Measurements from ENCODE around the gene DUS1L.

The DUS1L gene

DNA sequence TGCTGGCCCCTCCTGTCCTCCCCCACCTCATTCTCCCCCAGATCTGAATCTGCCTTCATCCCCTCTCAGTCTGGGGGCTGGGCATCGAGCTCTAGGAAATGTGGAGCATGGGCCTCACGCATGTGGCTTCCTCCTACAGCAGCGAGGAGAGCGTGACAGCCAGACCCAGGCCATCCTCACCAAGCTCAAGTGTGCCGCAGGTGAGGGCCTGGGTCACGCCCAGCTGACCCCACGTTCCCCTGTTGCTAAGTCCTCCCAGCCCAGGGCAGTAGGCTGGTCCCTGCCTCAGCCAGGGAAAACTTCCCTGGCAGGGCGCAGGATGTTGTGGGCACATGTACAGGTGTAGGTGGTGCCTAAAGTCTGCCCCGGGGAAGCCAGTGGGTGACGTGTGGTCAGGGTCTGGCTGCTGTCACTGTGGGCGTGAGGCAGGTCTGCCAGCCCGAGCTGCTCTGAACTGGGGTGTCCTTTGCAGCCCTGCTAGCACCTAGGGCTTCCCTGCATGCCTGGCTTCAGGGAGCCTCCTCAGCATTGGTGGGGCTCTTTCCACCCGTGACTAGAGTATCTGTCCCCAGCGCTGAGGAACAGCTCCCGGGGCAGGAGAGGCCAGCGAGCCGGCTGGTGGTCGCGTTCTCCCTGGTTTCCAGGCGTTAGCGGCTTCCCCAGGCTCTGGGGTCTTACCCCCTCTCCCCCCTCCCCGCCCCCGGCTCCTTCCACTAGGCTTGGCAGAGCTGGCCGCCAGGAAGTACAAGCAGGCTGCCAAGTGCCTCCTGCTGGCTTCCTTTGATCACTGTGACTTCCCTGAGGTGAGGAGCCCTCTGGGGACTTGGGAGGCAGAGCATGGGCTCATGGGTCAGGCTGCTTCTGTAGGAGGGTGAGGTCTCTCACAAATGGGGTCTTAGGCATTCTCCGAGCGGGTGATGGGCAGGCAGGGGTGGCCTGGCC is 10.3 kb downstream of the DUS1L start:
- no peak for DNase-seq (ENCODE audit: low spot score)

DNA sequence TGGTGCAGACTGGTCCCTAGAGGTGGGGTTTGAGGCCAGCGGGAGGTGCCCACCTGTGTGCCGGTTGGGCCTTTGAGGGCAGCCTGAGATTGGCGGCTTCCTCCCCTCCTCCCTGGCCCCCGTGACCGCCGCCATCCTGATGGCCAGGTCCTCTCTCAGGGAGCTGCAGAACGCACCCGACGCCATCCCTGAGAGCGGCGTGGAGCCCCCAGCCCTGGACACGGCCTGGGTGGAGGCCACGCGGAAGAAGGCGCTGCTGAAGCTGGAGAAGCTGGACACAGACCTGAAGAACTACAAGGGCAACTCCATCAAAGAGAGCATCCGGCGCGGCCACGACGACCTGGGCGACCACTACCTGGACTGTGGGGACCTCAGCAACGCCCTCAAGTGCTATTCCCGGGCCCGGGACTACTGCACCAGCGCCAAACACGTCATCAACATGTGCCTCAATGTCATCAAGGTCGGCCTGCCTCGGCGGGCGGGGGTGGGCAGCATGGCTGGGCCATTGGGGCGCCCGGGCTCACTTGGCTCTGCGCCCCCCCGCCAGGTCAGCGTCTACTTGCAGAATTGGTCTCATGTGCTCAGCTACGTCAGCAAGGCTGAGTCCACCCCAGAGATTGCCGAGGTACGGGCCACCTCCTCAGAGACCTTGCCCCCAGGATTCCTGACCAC is 11.1 kb downstream of the DUS1L start:
- DNase-seq (ENCODE audit: low spot score), result no peak

DNA sequence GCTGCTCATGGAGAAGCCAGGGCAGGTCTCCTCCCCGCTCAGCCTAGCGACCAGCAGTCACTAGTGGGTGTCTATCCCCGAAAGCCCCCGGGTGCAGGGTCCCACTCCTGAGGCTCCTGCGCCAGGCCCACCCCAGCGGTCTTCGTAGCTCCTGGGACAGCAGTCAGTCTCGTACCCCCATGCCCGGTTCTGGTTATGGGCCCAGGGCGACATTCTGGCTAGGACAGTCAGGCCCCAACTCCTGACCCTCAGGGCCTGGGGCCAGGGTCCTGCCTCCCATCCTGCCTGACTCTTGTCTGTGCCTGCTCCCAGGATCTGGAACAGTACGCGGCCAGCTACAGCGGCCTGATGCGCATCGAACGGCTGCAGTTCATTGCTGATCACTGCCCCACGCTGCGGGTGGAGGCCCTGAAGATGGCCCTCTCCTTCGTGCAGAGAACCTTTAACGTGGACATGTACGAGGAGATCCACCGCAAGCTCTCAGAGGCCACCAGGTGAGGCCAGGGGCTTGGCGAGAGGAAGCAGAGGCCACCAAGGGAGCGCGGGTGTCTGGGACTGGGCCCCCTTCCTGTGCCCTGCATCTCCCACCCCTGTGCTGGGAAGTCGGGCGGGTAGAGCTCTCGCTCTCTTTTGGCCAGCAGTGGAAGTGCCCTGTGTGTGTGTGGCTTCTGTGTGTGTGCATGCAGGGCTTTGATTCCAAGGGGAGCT is 11.9 kb downstream of the DUS1L start:
- DNase-seq (ENCODE audit: low spot score), result no peak

DNA sequence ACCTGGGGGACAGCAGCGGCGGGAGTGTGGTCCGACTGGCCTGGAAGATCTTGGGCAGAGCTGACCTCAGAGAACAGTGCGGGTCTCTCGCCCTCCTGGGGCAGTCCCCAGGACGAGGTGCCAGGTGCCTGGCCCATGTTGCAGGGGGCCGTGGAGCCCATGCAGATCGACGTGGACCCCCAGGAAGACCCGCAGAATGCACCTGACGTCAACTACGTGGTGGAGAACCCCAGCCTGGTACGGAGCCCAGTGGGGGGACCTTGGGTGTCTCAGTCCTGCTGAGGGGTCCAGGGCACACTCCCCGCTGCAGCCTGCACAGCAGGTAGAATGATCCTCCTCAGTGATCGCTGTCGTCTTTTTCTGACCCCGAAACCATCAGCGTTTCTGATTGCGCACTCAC is 12.5 kb downstream of the DUS1L start:
- no peak for DNase-seq (ENCODE audit: low spot score)

DNA sequence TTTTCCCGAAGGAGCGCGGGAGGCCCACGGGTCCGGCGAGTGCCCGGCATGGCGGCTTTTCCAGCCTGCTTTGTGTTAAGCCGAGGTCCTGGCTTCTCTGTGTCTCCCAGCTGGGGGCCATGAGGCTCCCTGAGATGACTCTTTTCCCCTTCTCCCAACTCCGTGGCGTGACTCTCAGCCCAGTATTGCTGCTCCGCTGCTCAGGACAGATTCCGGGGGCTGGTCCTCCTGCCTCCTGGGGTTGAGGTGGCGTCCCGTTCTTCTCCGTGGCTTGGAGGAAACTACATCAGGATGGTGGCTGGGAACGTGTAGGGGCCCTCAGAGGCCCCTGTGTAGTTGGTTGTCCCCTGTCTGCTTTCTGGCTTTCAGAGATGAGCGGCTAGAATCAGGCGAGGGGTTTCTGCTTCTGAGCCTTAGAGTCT is 13.0 kb downstream of the DUS1L start:
- DNase-seq (ENCODE audit: low spot score), result no peak

DNA sequence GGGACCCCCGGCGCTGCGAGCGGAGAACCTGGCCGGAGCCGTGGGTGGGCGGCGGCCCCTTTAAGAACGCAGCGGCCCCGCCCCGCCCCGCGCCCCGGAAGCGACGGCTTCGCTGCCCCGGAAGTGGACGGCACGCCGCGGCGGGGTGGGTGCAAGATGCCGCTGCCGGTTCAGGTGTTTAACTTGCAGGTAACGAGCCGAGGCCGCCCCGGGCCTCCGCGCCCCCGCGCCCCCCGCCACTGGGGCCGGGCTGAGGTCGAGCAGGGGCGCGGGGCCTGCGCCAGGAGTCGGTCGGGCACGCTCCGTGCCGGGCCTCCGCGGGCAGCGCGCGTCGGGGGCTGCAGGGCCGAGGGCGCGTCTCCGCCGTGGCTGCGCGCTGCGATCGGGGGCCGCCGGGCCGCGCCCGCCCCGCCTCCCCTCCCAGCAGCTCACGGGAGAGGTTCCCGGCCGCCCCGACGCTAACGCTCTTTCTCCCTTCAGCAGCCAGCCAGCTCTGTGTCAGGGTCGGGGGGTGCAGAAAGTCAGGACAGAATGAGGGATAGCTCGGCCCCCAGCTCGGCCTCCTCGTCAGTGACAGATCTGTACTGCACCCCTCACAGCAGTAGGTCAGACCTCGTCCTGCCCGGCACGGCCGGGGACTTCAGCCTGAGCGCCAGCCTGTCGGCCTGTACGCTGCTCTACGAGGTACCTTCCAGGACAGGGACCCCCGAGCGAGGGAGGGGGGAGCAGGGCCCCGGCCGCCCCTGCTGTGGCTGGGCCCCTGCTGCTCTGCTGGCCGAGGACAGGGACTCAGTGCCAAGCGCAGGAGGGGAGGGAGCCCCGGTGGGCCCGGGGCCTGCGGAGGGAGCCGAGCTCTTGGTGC is 13.6 kb downstream of the DUS1L start, which contains the start of the genes GPS1 and RFNG:
TSS of gene GPS1 (plus strand) at position 123 of the 862 bp plus-strand sequence. CDS start at position 157, 34 bp downstream.
TSS of gene RFNG (minus strand) at position 36 of the 862 bp plus-strand sequence. CDS start 45 bp downstream, outside the sequence.
- peak; percentile 88 for DNase-seq (ENCODE audit: low spot score)

DNA sequence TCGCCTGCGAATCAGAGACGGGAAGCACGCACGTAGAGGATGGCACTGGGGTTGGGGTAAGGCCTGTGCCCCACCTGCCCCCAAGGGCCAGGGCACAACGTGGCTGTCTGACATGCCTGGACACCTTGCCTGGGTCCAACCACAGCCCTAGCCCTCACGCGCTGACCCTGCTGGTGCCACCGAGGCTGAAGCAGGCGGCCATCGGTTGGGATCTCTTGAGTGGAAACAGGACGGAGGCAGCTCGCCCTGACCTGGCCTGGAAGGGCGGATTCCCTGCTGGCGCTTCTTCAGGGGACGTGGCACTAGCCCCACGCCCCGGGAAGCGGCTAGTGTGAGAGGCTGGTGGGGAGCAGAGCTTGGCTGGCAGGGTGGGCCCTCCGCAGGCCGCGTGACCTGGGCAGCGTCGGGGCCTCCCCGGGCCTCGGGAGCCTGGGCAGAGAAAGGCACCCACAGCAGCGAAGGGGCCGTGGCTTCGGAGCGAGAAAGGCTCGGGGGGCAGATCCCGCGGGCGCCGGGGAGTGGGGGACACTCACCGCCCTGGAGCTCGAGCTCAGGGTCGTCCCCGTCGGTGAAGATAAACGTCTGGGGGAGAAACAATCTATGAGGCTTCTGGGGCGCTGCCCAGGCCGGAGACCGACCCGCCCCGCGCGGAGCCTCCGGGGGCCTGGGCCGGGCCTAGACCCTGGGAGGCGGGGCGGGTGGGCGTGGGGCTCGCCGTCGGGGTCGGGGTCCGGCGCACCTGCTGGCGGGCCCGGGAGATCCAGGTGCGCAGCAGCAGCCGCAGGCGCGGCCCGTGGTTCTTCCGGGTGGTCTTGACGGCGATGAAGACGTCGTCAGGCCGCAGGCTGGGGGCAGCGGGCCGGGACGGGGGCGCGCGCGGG is 14.6 kb downstream of the DUS1L start:
- DNase-seq (ENCODE audit: low spot score), result no peak

DNA sequence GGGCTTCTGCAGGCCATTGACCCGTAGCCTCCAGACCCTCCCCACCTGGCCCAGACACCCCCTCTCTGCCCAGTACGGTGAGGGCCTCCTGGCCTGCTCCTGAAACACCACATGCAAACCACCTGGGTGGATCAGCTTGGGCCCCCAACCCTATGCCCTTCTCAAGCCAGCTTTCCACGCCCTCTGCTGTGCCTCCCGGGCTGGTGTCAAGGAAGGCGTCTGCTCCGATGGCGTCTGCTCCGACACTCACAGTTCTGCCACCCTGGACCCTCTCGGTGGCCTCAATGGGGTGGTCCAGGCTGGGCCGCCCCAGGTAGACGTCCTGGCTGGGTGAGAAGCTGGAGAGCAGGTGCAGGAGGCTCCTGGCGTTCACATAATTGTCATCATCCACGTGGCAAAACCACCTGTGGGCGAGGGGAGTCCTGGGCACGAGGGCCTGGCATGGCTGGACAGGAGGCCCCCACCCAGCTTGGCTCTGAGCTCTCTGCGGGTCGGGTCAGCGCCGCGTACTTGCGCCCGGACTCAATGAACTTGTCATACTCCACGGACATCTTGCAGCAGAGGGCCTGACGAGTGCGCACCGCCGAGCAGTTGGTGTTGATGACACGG is 15.3 kb downstream of the DUS1L start:
- DNase-seq (ENCODE audit: low spot score), result no peak

DNA sequence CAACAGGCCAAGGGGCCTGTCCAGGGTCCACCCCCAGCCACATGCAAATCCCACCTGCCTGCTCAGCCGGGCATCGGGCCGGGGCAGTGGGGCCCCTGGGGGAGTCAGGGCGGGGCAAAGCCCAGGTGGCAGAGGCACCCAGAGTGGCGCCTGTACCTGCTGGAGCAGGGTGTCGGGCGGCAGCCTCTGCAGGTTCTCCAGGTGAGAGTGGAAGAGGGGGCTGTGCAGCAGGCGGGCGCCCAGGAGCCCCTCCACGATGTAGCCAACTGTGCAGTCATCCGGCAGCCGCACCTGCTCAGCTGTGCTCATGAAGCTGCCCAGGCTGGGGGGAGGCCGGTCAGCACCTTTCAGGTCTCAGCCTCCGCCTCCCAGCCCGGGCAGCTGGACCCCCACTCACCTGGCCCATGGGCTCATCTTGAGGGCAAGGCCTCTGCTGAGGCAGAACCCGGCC is 16.1 kb downstream of the DUS1L start:
- DNase-seq (ENCODE audit: low spot score), result no peak

DNA sequence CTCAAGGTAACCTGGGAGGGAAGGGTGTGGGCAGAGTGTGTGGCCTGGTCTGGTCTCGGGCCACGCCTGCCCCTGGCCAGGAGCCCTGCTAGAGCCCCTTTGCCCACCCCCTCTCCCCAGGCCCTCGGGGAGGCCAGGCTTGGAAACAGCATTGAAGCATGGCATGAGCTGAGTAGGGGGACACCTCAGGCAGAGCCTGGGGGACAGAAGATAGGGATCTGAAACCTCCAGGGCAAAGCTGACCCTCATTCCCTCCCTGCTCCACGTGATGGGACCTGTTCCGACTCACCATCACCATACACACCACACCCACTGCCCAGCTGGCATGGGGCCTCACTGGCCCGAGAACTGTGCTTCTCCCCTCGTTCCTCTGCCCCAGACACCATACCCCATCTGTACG is 16.5 kb downstream of the DUS1L start:
- DNase-seq (ENCODE audit: low spot score), result no peak

DNA sequence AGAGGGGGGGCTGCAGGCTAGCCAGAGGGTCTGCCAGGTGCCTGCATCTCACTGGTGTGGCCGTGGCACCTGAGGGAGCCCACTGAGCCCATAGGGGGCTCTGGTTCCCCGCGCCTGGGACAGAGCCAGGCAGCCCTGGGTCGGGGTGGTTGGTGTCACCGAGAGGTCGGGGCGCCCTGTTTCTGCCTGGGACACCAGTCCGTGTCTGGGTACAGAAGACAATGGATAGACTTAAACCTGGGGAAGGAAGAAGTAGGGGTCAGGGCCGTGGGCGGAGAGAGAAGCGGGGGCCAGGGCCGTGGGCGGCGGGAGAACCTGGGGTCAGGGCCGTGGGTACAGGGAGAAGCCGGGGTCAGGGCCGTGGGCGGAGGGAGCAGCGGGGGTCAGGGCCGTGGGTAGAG is 17.0 kb downstream of the DUS1L start:
- DNase-seq (ENCODE audit: low spot score), result no peak

DNA sequence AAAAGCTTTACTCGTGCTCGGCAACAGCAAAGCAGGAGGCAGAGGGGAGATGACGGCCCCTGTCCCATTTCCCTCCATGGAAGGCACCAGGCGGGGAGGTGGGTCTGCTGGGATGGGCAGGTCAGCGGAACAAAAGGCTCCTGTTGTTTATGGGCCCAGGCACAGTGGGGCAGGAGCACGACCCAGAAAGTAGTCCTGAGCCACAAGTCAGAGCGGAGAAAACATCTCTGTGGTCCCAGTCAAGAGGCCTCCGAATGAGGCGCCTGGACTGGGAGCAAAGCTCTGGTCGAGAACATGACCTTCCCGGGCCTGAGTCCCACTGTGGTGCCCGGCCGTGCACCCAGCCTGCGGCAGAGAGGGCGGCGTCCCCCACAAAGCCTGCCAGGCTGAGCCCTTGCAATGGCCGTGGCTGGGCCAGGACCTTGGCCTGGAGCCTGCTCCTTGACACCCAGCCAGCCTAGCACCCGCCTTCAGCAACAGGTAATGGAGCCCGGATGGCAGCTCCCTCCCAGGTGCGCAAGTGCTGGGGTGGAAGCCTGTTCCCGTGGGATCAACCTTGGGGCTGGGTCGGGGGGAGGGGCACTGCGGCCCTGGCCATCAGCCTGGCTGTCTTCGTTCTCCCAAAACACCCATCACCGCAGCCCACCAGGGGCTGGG is 17.6 kb downstream of the DUS1L start:
- no peak for DNase-seq (ENCODE audit: low spot score)

DNA sequence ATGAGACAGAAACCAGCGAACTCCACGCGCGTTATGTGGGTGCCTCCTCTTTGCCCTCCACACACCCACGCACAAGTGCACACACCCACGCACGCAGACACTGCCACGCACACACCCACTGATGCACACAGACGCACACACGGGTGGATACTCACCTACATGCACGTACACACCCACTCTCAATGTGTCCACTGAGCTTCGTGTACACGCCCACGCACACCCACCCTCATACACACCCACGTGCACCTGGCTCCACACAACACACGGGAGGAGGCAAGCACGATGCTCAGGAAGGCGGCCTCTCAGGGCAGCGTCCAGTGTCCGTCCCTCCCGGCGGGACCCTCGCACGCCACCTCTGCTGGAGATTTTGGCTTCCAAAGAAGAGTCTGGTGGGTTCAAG is 18.2 kb downstream of the DUS1L start:
- no peak for DNase-seq (ENCODE audit: low spot score)

DNA sequence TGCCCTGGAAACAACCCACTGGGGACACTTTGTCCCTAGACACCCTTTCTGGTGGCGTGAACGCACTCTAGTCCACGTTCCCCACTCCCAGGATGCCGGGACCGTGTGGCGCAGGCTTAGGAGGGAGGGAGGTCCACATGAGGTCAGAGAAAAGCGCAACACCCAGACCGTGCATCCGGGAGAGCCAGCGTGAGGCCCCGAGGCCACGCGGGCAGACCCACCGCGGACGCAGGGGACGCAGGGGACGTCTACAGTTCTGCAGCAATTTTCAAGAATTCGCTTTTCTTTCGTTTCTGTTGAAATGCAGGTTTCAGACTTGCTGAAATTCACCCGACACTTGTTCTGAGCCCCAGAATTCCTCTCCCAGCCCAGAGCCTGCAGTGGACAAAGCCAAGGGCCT is 18.7 kb downstream of the DUS1L start:
- no peak for DNase-seq (ENCODE audit: low spot score)

DNA sequence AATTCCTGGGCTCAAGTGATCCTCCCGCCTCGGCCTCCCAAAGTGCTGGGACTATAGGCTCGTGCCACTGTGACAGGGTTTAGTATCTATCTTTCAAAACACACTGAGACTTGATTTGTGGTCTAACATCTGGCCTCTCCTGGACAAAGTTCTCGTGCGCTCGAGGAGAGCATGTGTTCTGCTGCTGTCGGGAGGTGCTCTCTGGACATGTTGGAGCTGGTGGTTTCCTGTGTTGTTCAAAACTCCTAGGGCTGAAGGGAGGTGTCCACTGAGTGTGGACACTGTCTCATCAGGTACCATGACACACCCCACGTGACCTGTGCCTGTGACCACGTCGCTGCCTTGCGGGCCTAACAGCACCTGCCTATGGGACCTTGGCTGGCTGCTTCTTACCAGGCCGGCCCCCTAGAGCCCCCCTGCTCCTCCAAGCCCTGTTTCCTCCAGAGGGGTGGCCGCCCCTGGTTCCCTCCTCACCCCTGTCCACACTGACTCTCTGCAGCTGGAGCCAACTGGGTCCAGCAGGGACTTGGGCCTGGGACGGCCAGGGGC is 19.6 kb downstream of the DUS1L start:
- DNase-seq (ENCODE audit: low spot score), result no peak

DNA sequence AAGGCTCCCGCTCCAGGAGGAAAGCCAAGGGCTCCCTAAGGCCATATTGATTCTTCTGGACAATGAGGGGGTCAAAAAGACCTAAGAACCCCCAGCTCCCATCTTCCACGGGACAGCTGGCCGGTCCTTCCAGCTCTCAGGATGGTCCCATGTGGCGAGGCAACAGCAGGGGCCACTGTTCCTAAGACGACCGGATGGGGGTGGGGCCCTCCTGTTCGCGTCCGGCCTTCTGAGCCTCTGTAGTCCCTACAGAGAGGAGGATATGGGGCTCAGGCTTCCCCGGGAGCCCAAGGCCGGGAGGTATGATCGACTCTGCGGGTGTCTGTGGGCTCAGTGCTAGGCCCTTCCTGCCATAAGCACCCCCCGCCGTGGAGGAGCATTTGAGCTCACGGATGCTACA is 22.1 kb downstream of the DUS1L start:
- no peak for DNase-seq (ENCODE audit: low spot score)

DNA sequence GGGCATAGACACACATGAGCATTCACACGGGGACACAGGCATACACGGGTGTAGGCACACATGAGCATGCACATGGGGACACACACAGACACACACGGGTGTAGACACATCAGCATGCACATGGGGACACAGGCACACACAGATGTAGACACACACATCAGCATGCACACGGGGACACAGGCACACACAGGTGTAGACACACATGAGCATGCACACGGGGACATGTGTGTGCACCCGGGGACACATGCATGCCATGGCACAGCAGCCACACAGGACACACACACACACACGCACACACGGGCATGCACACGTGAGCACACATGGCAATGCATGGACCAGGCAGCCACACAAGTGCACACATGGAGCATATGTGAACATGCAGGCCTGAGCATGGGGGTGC is 23.0 kb downstream of the DUS1L start:
- DNase-seq (ENCODE audit: low spot score), result no peak

DNA sequence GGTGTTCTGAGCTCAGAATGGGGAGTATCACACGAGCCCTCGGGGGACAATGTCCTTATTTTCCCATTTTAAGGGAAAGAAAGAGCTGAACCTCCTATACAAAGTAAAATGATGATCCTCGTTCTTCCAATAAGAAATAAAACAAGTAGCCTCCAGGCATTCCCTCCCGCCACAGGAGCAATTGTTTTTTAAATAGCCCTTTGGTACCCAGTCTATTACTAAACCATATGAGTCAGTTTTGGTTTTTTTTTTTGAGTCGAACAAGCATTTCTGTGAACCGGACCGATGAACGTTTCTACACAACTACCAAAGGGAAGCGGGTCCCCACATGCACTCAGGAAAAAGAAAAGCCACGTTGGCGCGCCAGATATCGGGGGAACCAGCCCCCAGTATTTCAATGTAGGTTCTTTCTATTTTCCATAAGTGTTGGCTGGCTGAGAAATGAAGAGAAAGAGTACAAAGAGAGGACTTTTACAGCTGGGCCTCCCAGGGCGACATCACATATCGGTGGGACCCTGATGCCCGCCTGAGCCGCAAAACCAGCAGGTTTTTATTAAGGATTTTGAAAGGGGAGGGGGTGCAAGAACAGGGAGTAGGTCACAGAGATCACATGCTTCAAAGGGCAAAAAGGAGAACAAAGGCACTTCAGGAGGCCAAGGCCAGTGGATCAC is 24.3 kb downstream of the DUS1L start:
- no peak for DNase-seq (ENCODE audit: low spot score)
